ENCODE results near the gene ARHGAP15.

Gene ARHGAP15

DNA sequence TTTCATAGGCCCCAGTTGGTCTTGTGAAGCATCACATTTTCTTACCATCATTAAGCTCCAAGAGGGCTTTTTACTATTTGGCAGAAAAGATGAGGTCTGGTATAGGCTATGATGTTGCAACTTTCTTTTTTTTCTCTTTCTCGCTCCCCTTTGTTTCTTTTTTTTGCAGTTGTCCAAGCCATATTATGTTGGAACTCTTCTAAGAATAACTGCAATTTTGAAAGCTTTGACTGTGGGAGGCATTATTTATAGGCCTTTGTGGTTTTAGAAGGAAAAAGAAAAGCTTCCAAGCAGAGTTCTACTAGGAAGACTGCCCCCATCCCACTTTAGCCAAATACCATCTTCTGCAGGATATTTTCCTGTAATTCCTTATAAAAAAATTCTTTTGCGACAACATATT lies 571.6 kb downstream of the ARHGAP15 start:
- in situ Hi-C loops (cut with HindIII; ENCODE audit: low sequenced_read_pairs), result no loop called here

DNA sequence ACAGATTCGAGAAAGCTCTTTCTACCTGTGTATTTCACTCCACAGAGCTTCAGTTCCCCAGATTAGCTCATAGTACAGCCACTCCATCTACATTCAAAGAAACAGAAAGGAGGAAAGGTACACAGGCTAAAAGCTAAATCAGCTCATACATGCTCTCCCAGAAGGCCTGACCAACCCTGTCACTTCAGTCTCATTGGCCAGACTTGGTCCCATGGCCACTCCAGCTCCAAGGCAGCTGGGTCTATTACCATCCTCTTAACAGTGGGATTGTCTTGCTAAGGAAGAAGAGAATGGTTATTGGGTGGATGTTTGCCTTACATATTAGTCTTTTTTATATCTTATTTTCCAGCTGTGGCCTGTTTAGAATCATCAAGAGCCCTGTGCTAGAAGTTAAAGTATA lies 572.6 kb downstream of the ARHGAP15 start:
- in situ Hi-C loops (cut with HindIII; ENCODE audit: low sequenced_read_pairs), result no loop called here

DNA sequence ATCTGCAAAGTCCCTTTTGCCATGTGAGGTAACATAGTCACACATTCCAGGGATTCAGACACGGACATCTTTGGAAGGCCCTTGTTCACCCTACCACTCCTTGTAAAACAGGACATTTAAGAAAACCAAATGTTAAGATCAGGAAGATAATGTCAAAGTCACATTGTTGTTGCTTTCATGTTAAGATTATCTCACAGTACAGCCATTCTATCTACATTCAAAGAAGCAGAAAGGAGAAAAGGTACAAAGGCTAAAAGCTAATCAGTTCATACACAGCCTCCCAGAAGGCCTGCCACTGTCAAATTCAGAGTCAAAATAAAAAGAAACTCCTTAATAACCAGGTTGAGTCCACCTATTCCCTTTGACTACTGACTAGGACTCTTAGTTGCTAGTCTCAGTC lies 573.7 kb downstream of the ARHGAP15 start:
- in situ Hi-C loops (cut with HindIII; ENCODE audit: low sequenced_read_pairs), result no loop called here

DNA sequence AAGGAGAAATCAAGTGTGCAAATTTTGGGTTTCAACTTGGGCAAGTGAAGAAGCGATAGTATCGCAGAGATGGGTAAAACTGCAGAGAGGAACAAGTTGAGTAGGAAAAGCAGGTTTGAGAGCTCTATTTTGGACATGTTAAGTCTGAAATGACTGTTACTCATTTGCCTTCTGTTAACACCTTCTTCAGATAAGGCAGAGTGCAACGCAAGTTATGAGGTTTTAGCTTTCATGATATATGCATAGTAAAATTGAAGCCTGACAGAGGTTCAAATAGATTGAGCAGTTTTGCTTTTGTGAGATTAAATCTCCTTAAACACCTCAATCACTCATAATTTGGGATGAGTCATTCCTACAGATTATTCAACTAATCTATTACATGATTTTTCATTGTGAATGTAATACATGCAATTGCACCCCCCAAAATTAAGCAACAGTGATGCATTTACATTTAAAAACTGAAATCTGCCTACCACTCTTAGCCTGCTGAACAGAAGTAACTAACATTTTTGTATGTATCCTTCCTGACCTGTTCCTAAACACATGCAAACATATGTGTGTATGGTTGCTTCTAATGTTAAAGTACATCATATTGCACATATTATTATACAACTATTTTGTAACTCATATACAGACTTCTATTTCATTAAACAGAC lies 575.4 kb downstream of the ARHGAP15 start:
- in situ Hi-C loops (cut with HindIII; ENCODE audit: low sequenced_read_pairs), result no loop called here

DNA sequence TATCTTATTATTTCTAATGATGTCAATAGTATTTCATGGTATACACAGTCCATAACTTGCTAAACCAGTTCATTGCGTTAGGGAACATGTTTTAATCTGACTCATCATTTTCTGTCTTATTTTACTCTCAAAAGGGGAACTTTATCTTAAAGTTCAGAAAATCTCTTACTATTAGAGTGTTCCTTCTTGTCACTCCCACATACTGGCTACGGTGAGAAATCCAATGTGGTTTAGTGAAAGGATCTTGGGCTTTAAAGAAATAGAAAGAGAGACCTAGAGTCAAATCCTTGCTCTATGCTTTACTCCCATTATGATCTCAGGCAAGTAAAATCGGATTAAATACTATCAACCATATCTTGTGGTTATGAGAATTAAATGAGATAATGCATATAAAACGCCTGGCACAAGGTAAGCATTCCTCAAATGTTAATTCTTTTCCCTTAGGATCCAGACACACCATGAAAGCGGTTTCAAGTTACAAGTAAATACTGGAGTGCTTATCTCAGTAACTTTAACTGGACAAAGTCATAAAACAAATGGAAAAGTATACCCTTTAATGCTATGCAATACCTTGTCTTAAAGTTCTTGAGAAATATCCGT lies 576.0 kb downstream of the ARHGAP15 start:
- in situ Hi-C loops (cut with HindIII; ENCODE audit: low sequenced_read_pairs), result no loop called here

DNA sequence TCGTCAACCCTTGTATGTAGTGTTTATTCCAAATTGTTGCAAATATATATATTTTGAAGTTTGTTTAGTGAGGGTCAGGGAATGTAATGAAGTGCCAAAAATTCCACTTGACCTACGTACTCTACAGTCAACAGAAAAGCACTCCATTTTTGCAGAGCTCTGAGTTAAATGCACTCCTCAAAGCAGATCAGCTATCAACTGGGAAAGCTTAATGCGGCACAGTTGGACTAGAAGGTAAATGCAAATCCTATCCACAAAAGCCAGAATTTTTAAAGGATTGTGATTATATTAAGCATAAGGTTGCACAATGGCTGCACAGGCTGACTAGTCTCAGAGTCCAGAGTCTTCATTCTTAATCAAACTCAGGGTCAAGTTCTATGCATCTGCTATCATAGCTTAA lies 577.1 kb downstream of the ARHGAP15 start:
- in situ Hi-C loops (cut with HindIII; ENCODE audit: low sequenced_read_pairs), result no loop called here

DNA sequence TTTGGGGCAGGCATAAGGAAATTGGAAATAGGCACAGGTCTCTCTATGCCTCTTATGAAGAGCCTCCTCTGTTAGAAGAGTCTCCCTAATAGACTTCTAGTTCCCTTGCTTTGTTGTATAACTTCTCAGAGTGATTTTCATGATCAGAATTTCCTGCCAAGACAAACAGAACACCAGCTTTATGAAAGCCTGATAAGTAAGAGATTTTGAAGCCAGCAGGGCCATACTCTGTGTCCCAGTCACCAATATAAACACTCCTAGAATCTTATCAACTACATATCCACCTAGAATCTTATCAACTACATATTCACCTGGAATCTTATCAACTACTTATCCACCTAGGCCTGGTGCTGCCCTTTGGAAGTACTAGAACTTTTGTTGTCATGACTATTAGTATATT lies 579.5 kb downstream of the ARHGAP15 start:
- in situ Hi-C loops (cut with HindIII; ENCODE audit: low sequenced_read_pairs), result no loop called here

DNA sequence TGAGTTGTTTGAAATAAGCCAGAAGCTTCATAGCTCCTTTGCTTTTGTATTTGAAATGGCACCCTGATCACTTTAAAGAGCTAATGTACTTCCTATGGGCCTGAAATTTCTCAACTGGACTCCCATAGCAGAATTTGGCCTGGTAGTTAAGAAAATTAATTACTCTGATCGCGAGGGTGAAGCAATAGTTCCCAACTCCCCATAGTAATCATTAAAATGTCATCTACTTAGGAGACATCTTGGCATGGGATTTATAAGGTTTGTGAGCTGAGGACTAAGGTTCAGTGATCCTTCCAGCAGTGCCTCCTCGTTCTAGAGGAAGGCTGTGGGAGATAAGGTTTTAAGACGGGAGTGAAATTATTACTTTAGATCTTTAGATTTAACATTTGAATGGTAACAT lies 581.0 kb downstream of the ARHGAP15 start:
- in situ Hi-C loops (cut with HindIII; ENCODE audit: low sequenced_read_pairs), result no loop called here

DNA sequence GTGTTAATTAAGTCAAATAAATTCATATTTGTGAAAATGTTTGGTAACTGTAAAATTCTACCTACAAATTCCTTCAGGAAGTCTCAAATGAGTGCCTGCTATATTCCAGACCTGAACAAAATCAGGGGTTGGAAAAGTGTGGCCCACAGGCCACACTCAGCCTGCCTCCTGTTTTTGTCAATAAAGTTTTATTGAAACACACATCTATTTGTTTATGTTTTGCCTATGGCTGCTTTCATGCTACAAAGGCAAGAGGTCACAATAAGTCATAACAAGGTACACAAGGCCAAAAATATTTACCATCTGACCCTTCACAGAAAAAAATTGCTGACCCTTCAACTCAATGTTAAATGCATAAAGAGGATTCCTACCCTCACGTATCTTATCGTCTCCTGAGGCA lies 581.7 kb downstream of the ARHGAP15 start:
- in situ Hi-C loops (cut with HindIII; ENCODE audit: low sequenced_read_pairs), result no loop called here

DNA sequence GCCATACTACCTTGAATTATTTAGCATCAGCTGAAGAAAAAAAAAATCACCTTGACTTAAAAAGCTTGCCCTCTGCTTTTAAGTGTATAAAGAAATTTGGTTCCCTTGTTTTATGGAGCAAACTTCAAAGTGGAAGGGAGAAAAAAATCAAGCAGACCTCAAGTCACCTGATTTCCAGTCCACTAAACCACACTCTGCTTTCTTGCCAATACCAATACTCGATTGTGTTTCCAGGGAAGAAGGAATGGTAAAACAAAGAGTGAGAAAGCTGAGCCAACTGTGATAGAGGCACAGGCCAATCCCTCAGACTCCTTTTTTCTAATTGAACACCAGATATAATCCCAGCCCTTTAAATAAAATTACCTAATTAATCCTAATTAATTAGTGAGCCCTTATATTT lies 587.3 kb downstream of the ARHGAP15 start:
- in situ Hi-C loops (cut with HindIII; ENCODE audit: low sequenced_read_pairs), result no loop called here

DNA sequence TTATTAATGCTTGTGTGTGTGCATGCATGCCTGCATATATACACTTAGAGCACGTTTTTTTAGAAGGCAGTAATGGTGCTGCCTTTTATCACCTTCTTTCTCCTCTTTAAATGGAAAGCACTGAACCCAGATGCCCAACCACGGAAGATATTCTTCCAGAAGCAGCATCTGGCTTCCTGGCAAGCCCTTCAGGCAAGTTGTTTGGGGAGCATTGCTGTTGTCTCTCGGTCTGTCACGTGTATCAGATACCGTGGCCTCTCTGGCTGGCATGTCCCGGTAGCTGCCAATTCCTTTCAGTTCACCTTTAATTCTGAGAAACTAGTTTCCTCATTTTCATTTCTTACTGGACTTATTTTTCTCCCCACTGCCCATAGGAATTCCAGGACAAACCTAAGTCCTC lies 587.8 kb downstream of the ARHGAP15 start:
- in situ Hi-C loops (cut with HindIII; ENCODE audit: low sequenced_read_pairs), result no loop called here

DNA sequence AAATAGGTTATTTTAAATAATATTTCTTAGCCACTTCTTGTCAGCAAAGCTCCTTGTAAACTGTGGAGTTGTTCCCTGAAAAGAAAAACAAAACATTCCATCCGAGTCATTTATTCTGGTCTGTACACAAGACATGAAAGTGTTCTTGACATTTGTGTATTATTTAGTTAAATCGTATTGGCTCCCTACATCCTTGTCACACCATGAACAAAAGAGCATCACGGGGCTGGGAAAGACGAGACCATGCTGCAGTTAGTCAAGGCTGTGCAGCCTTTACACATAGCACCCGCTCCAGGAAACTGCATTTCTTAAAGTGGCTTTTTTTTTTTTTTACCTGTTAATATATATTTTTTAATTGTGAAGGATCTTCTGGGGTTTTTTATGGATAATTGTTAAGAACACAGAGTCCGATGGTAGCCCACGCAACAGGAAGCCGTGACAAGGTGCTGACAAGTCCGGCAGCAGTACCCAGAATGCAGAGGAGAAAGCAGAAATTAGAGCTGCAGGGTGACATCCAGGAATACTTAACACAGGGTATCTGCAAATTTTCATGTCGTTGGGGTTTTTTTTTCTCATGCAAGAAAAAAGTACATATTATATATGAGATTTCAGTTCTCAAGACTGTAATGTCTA lies 588.4 kb downstream of the ARHGAP15 start:
- in situ Hi-C loops (cut with HindIII; ENCODE audit: low sequenced_read_pairs), result no loop called here

DNA sequence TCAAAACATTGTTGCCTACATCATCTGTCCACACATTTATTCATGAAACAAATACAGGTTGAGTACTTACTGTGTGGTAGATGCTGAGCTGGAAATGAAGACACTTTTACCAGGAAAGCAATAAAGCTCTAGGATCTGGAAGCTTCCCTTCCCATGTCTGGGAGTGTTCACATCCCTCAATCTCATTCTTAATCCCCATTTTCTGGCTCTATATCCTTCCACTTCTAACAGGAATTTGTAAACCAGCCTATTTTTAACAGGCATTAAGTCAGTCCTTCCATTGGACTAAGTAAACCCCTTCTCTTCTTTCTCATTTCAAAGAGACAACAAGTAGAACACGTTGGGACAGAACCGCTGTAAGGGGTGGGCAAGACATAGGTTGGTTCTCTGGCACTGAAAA lies 589.5 kb downstream of the ARHGAP15 start:
- in situ Hi-C loops (cut with HindIII; ENCODE audit: low sequenced_read_pairs), result no loop called here

DNA sequence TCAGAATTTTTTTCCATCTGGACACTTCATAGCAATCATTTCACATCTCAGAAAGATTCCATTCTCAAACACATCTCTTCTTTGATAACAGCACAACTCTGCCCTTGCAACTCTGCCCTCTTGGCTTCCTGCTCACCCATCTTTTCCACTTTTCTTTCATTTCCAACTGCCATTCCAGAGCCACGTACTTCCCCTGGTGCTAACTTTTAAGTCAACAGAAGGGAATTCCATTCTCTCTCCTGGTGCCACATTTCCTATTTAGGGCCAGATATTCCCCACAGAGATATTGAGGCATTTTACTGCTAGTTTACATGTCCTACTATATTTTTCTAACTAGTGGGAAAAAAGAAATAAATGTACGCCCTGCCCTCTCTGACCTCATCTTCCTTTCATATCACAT lies 590.2 kb downstream of the ARHGAP15 start:
- in situ Hi-C loops (cut with HindIII; ENCODE audit: low sequenced_read_pairs), result no loop called here

DNA sequence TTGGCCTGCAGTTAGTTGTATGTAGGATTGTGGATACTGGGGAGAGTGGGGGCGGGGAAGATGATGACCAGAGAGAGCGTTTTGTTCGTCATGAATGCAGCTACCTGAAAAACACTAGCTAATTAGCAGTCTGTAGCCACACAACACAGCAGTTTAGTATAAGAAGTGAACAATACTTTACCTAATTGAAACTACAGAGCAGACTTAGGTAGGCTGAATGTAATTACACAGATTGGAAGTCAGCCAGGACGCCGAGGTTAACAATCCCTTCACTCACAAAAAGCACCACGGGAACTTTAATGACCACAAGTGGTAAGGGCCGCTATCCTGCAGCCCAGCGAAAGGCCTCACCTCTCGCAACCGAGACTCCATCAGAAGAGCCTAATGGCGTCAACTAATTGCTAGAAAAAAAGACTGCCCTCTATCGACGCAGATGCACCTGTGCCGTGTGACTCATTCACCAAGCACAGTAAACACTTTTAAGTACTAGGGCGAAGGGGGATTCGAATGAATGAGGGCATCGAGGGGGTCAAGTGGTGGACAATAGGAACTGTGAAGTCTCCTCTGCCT lies 591.0 kb downstream of the ARHGAP15 start:
- in situ Hi-C loops (cut with HindIII; ENCODE audit: low sequenced_read_pairs), result no loop called here

DNA sequence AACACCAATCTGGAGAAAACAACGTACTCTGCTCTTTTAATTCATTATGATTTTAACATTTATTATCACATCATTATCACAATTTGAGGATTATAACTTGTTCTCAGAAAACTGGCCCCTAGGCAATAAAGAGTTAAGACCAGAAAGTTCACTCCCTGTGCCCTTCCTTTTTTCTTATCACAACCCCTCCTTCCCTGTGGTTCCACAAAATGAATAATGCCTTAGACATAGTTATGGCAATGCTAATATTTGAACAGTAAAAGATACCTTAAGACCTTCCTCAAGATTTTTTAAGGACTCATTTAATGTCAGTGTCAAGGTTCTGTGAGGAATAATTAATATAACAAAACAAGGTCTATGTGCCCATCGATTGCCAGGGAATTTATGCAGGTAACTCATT lies 596.2 kb downstream of the ARHGAP15 start:
- in situ Hi-C loops (cut with HindIII; ENCODE audit: low sequenced_read_pairs), result no loop called here

DNA sequence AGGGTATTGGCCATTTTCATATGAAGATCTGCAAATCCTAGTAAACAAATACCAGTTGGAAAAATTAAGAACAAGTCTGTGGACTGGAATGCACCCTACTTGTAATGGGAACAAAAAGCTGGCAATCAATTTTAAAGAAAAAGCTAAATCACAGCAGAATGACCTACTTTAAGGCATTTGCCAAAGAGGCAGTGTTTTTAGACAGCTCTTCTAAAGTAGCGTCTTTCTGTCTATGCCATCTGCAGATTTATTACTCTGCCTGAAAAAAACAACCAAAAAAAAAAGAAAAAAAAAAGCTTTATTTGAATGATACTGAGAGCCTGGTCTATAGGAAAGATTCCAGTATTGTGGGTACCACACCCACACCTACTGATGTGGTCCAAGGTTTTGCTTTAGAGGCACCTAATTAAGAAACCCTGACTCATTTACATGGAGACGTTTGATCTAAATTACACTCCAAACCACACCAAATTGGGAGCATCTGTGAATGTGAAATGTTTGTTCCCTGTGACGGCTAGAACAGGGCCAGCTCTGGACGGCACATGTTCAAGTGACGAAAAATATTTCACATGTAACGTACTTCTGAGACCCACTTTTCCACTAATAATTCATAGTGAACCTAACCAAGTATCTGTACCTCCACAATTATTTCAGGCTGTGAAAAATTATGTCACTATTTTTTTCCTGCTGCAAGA lies 597.1 kb downstream of the ARHGAP15 start:
- in situ Hi-C loops (cut with HindIII; ENCODE audit: low sequenced_read_pairs), result no loop called here

DNA sequence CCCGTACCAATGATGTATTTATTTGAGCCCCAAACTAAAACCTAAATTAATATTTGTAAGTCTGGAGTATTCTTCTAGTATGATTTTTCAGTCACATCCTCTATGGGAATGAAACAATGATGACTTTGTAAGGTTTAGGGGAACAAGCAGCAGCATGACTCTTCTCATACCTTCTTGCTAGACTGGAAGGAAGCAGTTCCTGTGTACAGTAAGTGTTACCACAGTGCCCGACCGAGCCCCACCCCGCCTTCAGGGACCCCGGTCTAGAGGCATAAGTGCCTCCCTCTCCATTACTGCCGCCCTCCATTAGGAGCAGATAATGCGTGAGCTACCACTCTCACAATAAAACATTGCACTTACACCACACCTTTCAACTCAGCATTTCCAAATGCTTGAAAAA lies 599.3 kb downstream of the ARHGAP15 start:
- in situ Hi-C loops (cut with HindIII; ENCODE audit: low sequenced_read_pairs), result no loop called here

DNA sequence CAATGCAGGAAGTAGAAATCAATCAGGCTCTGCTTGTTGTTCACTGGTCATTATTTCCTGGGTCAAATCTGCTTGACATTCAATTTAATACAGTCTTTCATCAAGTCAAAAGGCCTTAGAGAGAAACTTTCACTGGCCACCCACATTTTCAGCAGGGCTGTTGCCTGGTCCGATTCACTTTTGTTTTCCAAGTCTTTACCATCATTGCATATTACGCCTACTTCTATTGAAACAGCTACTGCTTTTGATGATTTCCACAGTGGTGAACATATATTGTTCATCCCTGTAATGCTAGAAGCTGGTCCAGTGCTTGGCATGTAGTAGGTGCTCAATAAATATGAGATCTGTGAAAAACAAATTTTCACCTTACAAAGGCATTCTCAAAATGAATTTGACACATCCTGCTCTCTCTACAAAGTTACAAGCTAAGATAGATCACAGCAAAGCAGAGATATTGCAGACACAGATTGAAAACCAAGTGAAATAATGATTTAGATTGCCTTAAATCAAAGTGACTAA lies 600.1 kb downstream of the ARHGAP15 start:
- in situ Hi-C loops (cut with HindIII; ENCODE audit: low sequenced_read_pairs), result no loop called here

DNA sequence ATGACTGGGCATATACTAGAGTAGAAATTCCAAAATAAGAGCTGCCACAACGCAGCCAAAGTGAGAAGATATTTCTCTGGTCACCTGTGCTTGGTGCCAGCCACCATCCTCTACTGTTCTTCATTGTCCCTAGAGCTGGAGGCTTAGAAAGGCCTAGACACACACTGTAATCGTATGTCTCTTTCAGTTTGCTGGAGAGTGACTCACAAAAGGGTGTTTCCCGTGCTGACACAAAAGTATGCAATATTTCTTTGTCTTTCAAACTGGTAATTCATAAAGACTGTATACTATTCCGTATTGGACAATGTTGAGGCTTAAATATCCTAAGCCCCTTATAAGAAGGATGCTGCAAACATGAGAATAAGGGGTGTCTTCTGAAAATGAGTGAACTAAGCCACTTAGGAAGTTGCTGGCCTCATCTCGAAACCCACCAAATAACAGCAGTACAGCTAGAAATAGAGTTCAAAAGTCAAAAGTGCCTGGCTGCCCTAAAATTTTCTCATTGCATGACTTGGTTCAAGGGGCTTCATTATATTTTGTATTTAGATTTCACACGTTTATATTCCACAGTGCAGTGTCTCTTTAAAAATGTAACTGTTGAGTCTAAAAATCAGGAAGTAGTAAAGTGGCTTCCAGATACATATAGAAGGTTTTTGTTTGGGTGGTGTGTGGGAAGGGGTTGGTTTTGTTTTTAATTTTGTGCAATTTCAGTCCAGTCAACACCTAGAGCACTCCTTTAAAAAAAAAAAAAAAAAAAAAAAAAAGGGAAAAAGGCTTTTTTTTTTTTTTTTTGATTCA lies 601.1 kb downstream of the ARHGAP15 start:
- in situ Hi-C loops (cut with HindIII; ENCODE audit: low sequenced_read_pairs), result no loop called here

DNA sequence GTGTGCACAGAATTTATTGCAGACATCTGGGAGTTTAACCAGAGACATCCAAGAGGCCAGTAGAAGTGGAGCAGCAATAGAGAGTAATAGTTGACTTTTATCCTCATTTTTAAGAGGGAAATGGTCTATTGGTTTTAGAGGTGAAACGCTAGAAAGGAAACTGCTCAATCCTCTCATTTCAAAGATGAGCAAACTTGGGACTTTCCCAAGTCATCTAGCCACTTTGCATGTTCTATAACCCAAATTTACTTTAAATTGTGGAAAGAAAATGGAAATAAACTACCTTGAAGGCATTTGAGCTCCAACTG lies 601.7 kb downstream of the ARHGAP15 start:
- in situ Hi-C loops (cut with HindIII; ENCODE audit: low sequenced_read_pairs), result no loop called here
